Prostate gland (tissue), 2 donors: ENCODE data around the gene ZNF274. TPM values are rescaled to one million over a fixed set of nuclear protein-coding genes. Genes with fewer than 3 reads are reported as not detected.

Experiments used
- DNase-seq: peaks from one replicate; pipeline ENCODE4 v3.0.0-alpha.2; 2019; ENCODE audit warnings: low spot score
- H3K27ac ChIP-seq, 2 donors: fragments of 200-600 bp; sonication (generic); 2 replicates each; pipeline ENCODE4 v1.5.1; 2017 to 2019
- H3K27me3 ChIP-seq: fragments of 200-600 bp; sonication (generic); replicated peaks from 2 replicates; pipeline ENCODE4 v1.5.1; 2019; ENCODE audit not compliant: insufficient read depth
- H3K36me3 ChIP-seq, 2 donors: fragments of 200-600 bp; sonication (generic); 1 replicate in 1 of 2; 2 replicates in 1 of 2; pipeline versions ENCODE4 v1.5.1 to v1.8.1; 2017 to 2019
- H3K4me1 ChIP-seq: fragments of 200-600 bp; sonication (generic); replicated peaks from 2 replicates; pipeline ENCODE4 v1.5.1; 2019
- H3K4me3 ChIP-seq, 2 donors: fragments of 200-600 bp; sonication (generic); 2 replicates each; pipeline ENCODE4 v1.5.1; 2017 to 2019
- H3K9me3 ChIP-seq: fragments of 200-600 bp; sonication (generic); 2 replicates; pipeline ENCODE4 v1.5.1; 2017
- POLR2A ChIP-seq: fragments of 450-650 bp; IDR thresholded peaks from one replicate; pipeline ENCODE4 v1.6.1; 2016; ENCODE audit warnings: antibody characterized with exemption, mild to moderate bottlenecking
- POLR2AphosphoS5 ChIP-seq: sonication (generic); formaldehyde crosslinking; IDR thresholded peaks from one replicate; pipeline ENCODE4 v1.6.1; 2017; ENCODE audit warnings: antibody characterized with exemption
- WGBS: methylation state at CpG from one replicate; pipeline ENCODE4 v1.1.5; 2018; 5-methylcytosine and 5-hydroxymethylcytosine counted together
- intact Hi-C: fragments of 100-400 bp; cut with DNase I; formaldehyde crosslinking; loops from one replicate; pipeline ENCODE4 v1.14.2; 2022
- total RNA-seq, 2 donors: library from RNA; depleted of rRNA; stranded (reverse); fragments of >200 nt; gene quantifications; one replicate each; pipeline ENCODE4 v1.1.0, GENCODE V29; 2016
- TF ChIP-seq, protein P1 (sequence below), 4 experiments: fragments of 200-600 bp in 2 of 4; fragments of 450-650 bp in 2 of 4; sonication (generic) in 2 of 4; IDR thresholded peaks; 1 replicate in 3 of 4; 2 replicates in 1 of 4; pipeline ENCODE4 v1.5.1; 2016 to 2019; ENCODE audit warnings: antibody characterized with exemption in 4 of 4, mild to moderate bottlenecking in 2 of 4, moderate library complexity in 2 of 4

ZNF274 gene
- total RNA-seq, 2 donors from 2014 or later = 34.5 to 34.7 TPM

DNA sequence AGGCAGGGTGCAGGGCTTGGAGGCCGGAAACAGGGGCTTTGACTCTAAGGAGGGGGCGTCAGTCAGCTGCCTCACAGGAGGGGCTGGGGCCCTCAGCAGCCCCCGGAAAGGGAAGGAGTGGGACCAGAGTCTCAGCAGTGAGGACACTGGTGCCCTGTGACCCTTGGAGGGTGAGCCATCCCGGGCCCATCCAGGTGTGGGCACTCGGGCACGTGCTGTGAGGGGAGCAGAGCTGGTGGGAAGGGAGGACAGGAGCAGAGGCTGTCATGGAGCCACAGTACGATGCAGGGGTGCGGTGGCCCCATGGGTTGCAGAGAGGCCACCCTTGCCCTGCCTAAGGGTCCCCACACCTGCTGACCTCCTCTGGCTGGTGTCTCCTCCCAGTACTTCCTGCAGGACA lies 26.7 kb downstream of the ZNF274 start:
- intact Hi-C loops = no loop called here
- no peaks in the 10 kb centered on the region for H3K4me1 ChIP-seq
- H3K27ac ChIP-seq = no peak overlapping the region
- no peak overlapping the region for H3K4me3 ChIP-seq
- peaks cover 47 to 73% of the 10 kb centered on the region in 2 donors for H3K36me3 ChIP-seq
- no peaks in the 10 kb centered on the region for H3K27me3 ChIP-seq
- WGBS = 97% methylated on average over 8 of the region's 8 CpGs
- DNase-seq = no peak
- peaks cover 35% of the 10 kb centered on the region for H3K9me3 ChIP-seq
- TF ChIP-seq POLR2A (no peak), POLR2AphosphoS5 (no peak)
- TF ChIP-seq, protein P1, sequence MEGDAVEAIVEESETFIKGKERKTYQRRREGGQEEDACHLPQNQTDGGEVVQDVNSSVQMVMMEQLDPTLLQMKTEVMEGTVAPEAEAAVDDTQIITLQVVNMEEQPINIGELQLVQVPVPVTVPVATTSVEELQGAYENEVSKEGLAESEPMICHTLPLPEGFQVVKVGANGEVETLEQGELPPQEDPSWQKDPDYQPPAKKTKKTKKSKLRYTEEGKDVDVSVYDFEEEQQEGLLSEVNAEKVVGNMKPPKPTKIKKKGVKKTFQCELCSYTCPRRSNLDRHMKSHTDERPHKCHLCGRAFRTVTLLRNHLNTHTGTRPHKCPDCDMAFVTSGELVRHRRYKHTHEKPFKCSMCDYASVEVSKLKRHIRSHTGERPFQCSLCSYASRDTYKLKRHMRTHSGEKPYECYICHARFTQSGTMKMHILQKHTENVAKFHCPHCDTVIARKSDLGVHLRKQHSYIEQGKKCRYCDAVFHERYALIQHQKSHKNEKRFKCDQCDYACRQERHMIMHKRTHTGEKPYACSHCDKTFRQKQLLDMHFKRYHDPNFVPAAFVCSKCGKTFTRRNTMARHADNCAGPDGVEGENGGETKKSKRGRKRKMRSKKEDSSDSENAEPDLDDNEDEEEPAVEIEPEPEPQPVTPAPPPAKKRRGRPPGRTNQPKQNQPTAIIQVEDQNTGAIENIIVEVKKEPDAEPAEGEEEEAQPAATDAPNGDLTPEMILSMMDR (IDR thresholded peaks at IDR 0.05) = no peak

DNA sequence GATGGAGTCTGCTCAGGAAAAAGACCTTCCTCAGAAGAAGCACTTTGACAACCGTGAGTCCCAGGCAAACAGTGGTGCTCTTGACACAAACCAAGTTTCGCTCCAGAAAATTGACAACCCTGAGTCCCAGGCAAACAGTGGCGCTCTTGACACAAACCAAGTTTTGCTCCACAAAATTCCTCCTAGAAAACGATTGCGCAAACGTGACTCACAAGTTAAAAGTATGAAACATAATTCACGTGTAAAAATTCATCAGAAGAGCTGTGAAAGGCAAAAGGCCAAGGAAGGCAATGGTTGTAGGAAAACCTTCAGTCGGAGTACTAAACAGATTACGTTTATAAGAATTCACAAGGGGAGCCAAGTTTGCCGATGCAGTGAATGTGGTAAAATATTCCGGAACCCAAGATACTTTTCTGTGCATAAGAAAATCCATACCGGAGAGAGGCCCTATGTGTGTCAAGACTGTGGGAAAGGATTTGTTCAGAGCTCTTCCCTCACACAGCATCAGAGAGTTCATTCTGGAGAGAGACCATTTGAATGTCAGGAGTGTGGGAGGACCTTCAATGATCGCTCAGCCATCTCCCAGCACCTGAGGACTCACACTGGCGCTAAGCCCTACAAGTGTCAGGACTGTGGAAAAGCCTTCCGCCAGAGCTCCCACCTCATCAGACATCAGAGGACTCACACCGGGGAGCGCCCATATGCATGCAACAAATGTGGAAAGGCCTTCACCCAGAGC lies 29.6 kb downstream of the ZNF274 start:
- no peaks in the 10 kb centered on the region for H3K27me3 ChIP-seq
- TF ChIP-seq, protein P1 (IDR thresholded peaks at IDR 0.05) = no peak
- no peak for TF ChIP-seq POLR2A
- no peak for TF ChIP-seq POLR2AphosphoS5
- 97% methylated on average over 17 of the region's 17 CpGs for WGBS
- H3K4me1 ChIP-seq = no peaks in the 10 kb centered on the region
- peaks cover 20% of the 10 kb centered on the region for H3K9me3 ChIP-seq
- no peak for DNase-seq
- H3K27ac ChIP-seq = no peak overlapping the region
- H3K36me3 ChIP-seq = peaks cover 33 to 52% of the 10 kb centered on the region in 2 donors
- H3K4me3 ChIP-seq = no peak overlapping the region
- intact Hi-C loops = no loop called here

- intact Hi-C loops = no loop called here
- TF ChIP-seq POLR2AphosphoS5 (no peak), POLR2A (no peak)
- TF ChIP-seq, protein P1 (IDR thresholded peaks at IDR 0.05) = no peak
- peaks cover 30 to 47% of the 10 kb centered on the region in 2 donors for H3K36me3 ChIP-seq
- WGBS = 96% methylated on average over 1 of the region's 1 CpG
- no peak overlapping the region for H3K27ac ChIP-seq
- DNase-seq = no peak
- no peak overlapping the region for H3K4me3 ChIP-seq
- H3K9me3 ChIP-seq = peaks cover 16% of the 10 kb centered on the region
- H3K27me3 ChIP-seq = no peaks in the 10 kb centered on the region
- no peaks in the 10 kb centered on the region for H3K4me1 ChIP-seq
Observed at GRCh38 chr19:58213075-58213369, 30.2 kb downstream of the ZNF274 start.

DNA sequence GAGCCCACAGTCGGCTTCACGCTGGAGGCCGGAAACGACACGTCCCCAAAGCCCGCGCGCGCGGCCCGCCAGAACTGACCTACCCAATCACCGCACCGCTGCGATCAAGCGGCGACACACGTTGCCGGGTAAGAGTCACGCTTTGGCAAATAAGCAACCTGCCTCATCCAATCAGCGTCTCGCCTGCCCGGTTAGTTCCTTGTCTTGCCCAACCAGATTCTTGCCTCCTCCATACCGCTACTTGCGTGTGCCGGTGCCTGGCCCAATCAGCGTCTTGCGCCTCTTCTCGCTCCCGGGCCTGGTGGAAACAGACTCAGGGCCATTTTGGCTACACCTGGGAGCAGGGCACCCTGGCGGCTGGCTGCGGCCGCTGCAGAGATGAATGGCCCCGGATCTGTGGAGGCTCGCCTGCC lies 34.2 kb downstream of the ZNF274 start:
- H3K4me3 ChIP-seq = no peak overlapping the region
- intact Hi-C loops = no loop called here
- no peaks in the 10 kb centered on the region for H3K27me3 ChIP-seq
- DNase-seq = no peak
- H3K27ac ChIP-seq = no peak overlapping the region
- no peaks in the 10 kb centered on the region for H3K4me1 ChIP-seq
- H3K36me3 ChIP-seq = peaks cover 10 to 11% of the 10 kb centered on the region in 2 donors
- no peaks in the 10 kb centered on the region for H3K9me3 ChIP-seq
- TF ChIP-seq, protein P1 (IDR thresholded peaks at IDR 0.05) = no peak
- WGBS = 44% methylated on average over 34 of the region's 34 CpGs
